Neural progenitor cell (in vitro differentiated cells): ENCODE data around the gene SLC4A7. TPM values are rescaled to one million over a fixed set of nuclear protein-coding genes. Genes with fewer than 3 reads are reported as not detected.

Experiments used
- DNase-seq: peaks from one replicate; pipeline ENCODE4 v3.0.0-alpha.2; 2016; ENCODE audit warnings: low spot score
- H2AFZ ChIP-seq: fragments of 200-600 bp; sonication (generic); replicated peaks from 2 replicates; pipeline ENCODE4 v1.6.1; 2016; ENCODE audit warnings: antibody characterized with exemption
- H3F3A ChIP-seq: fragments of 200-600 bp; sonication (generic); 2 replicates; pipeline ENCODE4 v1.6.1; 2016; ENCODE audit warnings: antibody characterized with exemption, low read depth
- H3K27ac ChIP-seq: fragments of 200-600 bp; sonication (generic); 2 replicates; pipeline ENCODE4 v1.5.1; 2016; ENCODE audit warnings: mild to moderate bottlenecking
- H3K27me3 ChIP-seq: fragments of 200-600 bp; sonication (generic); 2 replicates; pipeline ENCODE4 v1.6.1; 2016; ENCODE audit warnings: mild to moderate bottlenecking, moderate library complexity
- H3K36me3 ChIP-seq: fragments of 200-600 bp; sonication (generic); 2 replicates; pipeline ENCODE4 v1.5.1; 2016
- H3K4me1 ChIP-seq: fragments of 200-600 bp; sonication (generic); 2 replicates; pipeline ENCODE4 v1.6.1; 2016; ENCODE audit warnings: mixed run types
- H3K4me2 ChIP-seq: fragments of 200-600 bp; sonication (generic); 2 replicates; pipeline ENCODE4 v1.6.1; 2016
- H3K4me3 ChIP-seq: fragments of 200-600 bp; sonication (generic); 2 replicates; pipeline ENCODE4 v1.5.1; 2016
- H3K79me2 ChIP-seq: fragments of 200-600 bp; sonication (generic); 2 replicates; pipeline ENCODE4 v1.6.1; 2016; ENCODE audit warnings: low read depth
- H3K9ac ChIP-seq: fragments of 200-600 bp; sonication (generic); 2 replicates; pipeline ENCODE4 v1.6.1; 2016
- H3K9me3 ChIP-seq: fragments of 200-600 bp; sonication (generic); 2 replicates; pipeline ENCODE4 v1.5.1; 2016; ENCODE audit warnings: low read depth
- H4K20me1 ChIP-seq: fragments of 200-600 bp; sonication (generic); 2 replicates; pipeline ENCODE4 v1.6.1; 2016; ENCODE audit warnings: low read depth
- H3K27ac Mint-ChIP-seq: 3 replicates; pipeline ENCODE4 v1.8.0; 2021; ENCODE audit warnings: mixed read lengths
- H3K27me3 Mint-ChIP-seq: 2 replicates; pipeline ENCODE4 v1.8.0; 2022; ENCODE audit warnings: low read depth, mild to moderate bottlenecking, inconsistent platforms, moderate library complexity, mixed read lengths; ENCODE audit not compliant: insufficient read depth
- H3K36me3 Mint-ChIP-seq: 3 replicates; pipeline ENCODE4 v1.8.0; 2021; ENCODE audit warnings: mixed read lengths
- H3K4me1 Mint-ChIP-seq: 3 replicates; pipeline ENCODE4 v1.8.0; 2021; ENCODE audit warnings: mixed read lengths
- H3K4me3 Mint-ChIP-seq: 3 replicates; pipeline ENCODE4 v1.8.0; 2021; ENCODE audit warnings: mild to moderate bottlenecking, moderate library complexity, mixed read lengths
- H3K9me3 Mint-ChIP-seq: 3 replicates; pipeline ENCODE4 v1.8.0; 2020; ENCODE audit warnings: mixed read lengths
- EZH2 ChIP-seq: fragments of 200-600 bp; sonication (generic); IDR thresholded peaks from 2 replicates; pipeline ENCODE4 v1.6.1; 2017; ENCODE audit warnings: antibody characterized with exemption, mild to moderate bottlenecking, moderate library complexity
- EZH2phosphoT487 ChIP-seq: fragments of 200-600 bp; sonication (generic); IDR thresholded peaks from 2 replicates; pipeline ENCODE4 v1.6.1; 2017; ENCODE audit warnings: antibody characterized with exemption
- small RNA-seq: library from RNA; depleted of rRNA; stranded (forward); fragments of <200 nt; gene quantifications from one replicate; pipeline ENCODE3, GENCODE V24; 2015
- total RNA-seq: library from RNA; depleted of rRNA; stranded (reverse); fragments of >200 nt; gene quantifications from 2 replicates; pipeline ENCODE4 v1.2.3, GENCODE V29; 2015; ENCODE audit warnings: low replicate concordance
- TF ChIP-seq, protein P1 (sequence below): fragments of 200-600 bp; sonication (generic); IDR thresholded peaks from 2 replicates; pipeline ENCODE4 v1.5.1; 2017; ENCODE audit warnings: antibody characterized with exemption, mild to moderate bottlenecking

Gene SLC4A7
- total RNA-seq, 1 donor from 2014 or later, result 114 TPM

GRCh38 chr3:27323087-27323570, 161.1 kb downstream of the SLC4A7 start:
- no peak overlapping the region for H3K27ac ChIP-seq
- H3K27me3 Mint-ChIP-seq, result no peaks in the 10 kb centered on the region
- no peak for DNase-seq
- no peak overlapping the region for H3K4me3 Mint-ChIP-seq
- TF ChIP-seq EZH2, result no peak
- no peak for TF ChIP-seq EZH2phosphoT487
- TF ChIP-seq, protein P1, sequence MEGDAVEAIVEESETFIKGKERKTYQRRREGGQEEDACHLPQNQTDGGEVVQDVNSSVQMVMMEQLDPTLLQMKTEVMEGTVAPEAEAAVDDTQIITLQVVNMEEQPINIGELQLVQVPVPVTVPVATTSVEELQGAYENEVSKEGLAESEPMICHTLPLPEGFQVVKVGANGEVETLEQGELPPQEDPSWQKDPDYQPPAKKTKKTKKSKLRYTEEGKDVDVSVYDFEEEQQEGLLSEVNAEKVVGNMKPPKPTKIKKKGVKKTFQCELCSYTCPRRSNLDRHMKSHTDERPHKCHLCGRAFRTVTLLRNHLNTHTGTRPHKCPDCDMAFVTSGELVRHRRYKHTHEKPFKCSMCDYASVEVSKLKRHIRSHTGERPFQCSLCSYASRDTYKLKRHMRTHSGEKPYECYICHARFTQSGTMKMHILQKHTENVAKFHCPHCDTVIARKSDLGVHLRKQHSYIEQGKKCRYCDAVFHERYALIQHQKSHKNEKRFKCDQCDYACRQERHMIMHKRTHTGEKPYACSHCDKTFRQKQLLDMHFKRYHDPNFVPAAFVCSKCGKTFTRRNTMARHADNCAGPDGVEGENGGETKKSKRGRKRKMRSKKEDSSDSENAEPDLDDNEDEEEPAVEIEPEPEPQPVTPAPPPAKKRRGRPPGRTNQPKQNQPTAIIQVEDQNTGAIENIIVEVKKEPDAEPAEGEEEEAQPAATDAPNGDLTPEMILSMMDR, result no peak
- no peak overlapping the region for H2AFZ ChIP-seq
- no peaks in the 10 kb centered on the region for H3K4me1 ChIP-seq
- H3K79me2 ChIP-seq, result no peaks in the 10 kb centered on the region
- H3K9ac ChIP-seq, result no peak overlapping the region
- H4K20me1 ChIP-seq, result no peaks in the 10 kb centered on the region
- no peak overlapping the region for H3K27ac Mint-ChIP-seq
- H3K36me3 Mint-ChIP-seq, result no peaks in the 10 kb centered on the region
- H3F3A ChIP-seq, result no peaks in the 10 kb centered on the region
- H3K36me3 ChIP-seq, result no peaks in the 10 kb centered on the region
- no peaks in the 10 kb centered on the region for H3K9me3 ChIP-seq
- no peaks in the 10 kb centered on the region for H3K9me3 Mint-ChIP-seq
- no peak overlapping the region for H3K4me2 ChIP-seq
- H3K4me1 Mint-ChIP-seq, result no peaks in the 10 kb centered on the region
- H3K27me3 ChIP-seq, result no peaks in the 10 kb centered on the region
- H3K4me3 ChIP-seq, result no peak overlapping the region

Small RNA genes within 50 kb of the gene (small RNA-seq; reads per million reads assigned to genes)
- gene AC137675.1 (not detected), gene RNU1-96P (not detected)

Other genes starting within 250 kb of the SLC4A7 start
- gene NEK10, start 115.0 kb downstream of the SLC4A7 start, total RNA-seq, result 0.54 and 1.1 TPM in 2 replicates
- gene EOMES, start 237.9 kb upstream of the SLC4A7 start, total RNA-seq, result not detected in 2 replicates